Stimulated activated CD4-positive, alpha-beta T cell treated with anti-CD3 and anti-CD28 coated beads, Interleukin-4, amount 100 ng/mL, for 24 hours (primary cell): ENCODE data around the gene POLE4.

ENCODE experiments used
- DNase-seq: peaks from one replicate; pipeline ENCODE4 v3.0.0-alpha.2; 2020

Gene POLE4

GRCh38 chr2:75003276-75003675 is 44.8 kb downstream of the POLE4 start:
- no peak for DNase-seq

GRCh38 chr2:75003773-75004172 is 45.3 kb downstream of the POLE4 start:
- no peak for DNase-seq

- DNase-seq: no peak
Measured at GRCh38 chr2:75006041-75006440, 47.6 kb downstream of the POLE4 start.

- no peak for DNase-seq
Measured at GRCh38 chr2:75007061-75007460, 48.6 kb downstream of the POLE4 start.

GRCh38 chr2:75007819-75008218 is 49.4 kb downstream of the POLE4 start:
- DNase-seq: no peak

GRCh38 chr2:75010571-75010970 is 52.1 kb downstream of the POLE4 start:
- no peak for DNase-seq

- no peak for DNase-seq
Measured at GRCh38 chr2:75012080-75012479, 53.6 kb downstream of the POLE4 start.

DNA sequence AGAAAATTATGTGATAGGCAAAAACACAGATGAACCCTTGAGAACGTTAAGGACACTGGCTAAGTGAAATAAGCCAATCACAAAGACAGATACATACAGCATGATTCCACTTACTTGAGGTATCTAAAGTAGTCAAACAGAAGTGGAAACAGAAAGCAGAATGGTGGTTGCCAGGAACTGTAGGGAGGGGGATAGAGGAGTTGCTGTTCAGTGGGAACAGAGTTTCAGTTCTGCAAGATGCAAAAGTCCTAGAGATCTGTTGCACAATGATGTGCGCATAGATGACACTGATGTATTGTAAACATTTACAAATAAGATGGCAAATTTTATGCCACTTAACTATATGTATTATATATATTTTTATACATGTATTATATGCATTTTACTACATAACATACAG is 59.7 kb downstream of the POLE4 start:
- no peak for DNase-seq
